Kidney (tissue), 14 donors: Measurements from ENCODE around the gene CAMTA1. TPM values are rescaled to one million over a fixed set of nuclear protein-coding genes. Genes with fewer than 3 reads are reported as not detected.

ENCODE experiments used
- DNase-seq, 5 donors: peaks; one replicate each; pipeline ENCODE4 v3.0.0-alpha.2; 2013 to 2020
- FAIRE-seq: peaks from 2 replicates; lab custom pipeline; 2012; peaks lifted over from hg19 to GRCh38; lab: Jason Lieb, UNC
- H3K27ac ChIP-seq, 2 donors: one replicate each; pipeline ENCODE4 v1.7.0; 2013; ENCODE audit warnings: low read depth in 2 of 2, low read length in 2 of 2, inconsistent platforms in 1 of 2
- H3K27me3 ChIP-seq: one replicate; pipeline ENCODE4 v1.7.1; 2013; ENCODE audit warnings: low read length, inconsistent platforms; ENCODE audit not compliant: control insufficient read depth, insufficient read depth
- H3K36me3 ChIP-seq, 3 donors: one replicate each; pipeline versions ENCODE4 v1.7.0 to v1.7.1; 2013; ENCODE audit warnings: low read length in 3 of 3, control low read depth in 1 of 3, inconsistent platforms in 1 of 3; ENCODE audit not compliant: insufficient read depth in 3 of 3, control insufficient read depth in 2 of 3
- H3K4me1 ChIP-seq, 3 donors: one replicate each; pipeline versions ENCODE4 v1.7.0 to v1.7.1; 2013; ENCODE audit warnings: low read length in 3 of 3, inconsistent platforms in 1 of 3, low read depth in 1 of 3; ENCODE audit not compliant: control insufficient read depth in 2 of 3, insufficient read depth in 2 of 3
- H3K4me3 ChIP-seq, 3 donors: one replicate each; pipeline versions ENCODE4 v1.7.0 to v1.8.1; 2013; ENCODE audit warnings: low read length in 3 of 3, control low read depth in 1 of 3, inconsistent platforms in 1 of 3
- H3K9ac ChIP-seq, 3 donors: one replicate each; pipeline versions ENCODE4 v1.7.0 to v1.7.1; 2013; ENCODE audit warnings: low read length in 3 of 3, control low read depth in 1 of 3, inconsistent platforms in 1 of 3
- H3K9me3 ChIP-seq, 3 donors: one replicate each; pipeline versions ENCODE4 v1.7.0 to v1.7.1; 2013; ENCODE audit warnings: low read length in 3 of 3, control low read depth in 1 of 3, inconsistent platforms in 1 of 3; ENCODE audit not compliant: control insufficient read depth in 2 of 3, insufficient read depth in 1 of 3
- intact Hi-C: fragments of 100-400 bp; cut with DNase I; formaldehyde crosslinking; loops from one replicate; pipeline ENCODE4 v1.11.1; 2022
- polyA plus RNA-seq: library from polyadenylated mRNA; stranded (reverse); fragments of 350-450 nt; fragmentation: Illumina TruSeq; extraction: RNeasy Lipid Tissue Mini Kit (QIAGEN cat#74804); gene quantifications from one replicate; pipeline ENCODE4 v1.2.3, GENCODE V29; 2014; ENCODE audit warnings: low read depth, low replicate concordance; ENCODE audit not compliant: insufficient read depth
- total RNA-seq: library from RNA; stranded (reverse); fragmentation: NEBNext Ultra II Directional; extraction: Animal tissue kit (Norgen Biotek cat#: 25700); gene quantifications from one replicate; pipeline ENCODE4 v1.2.1, GENCODE V29; 2021
- TF ChIP-seq, protein P1 (sequence below): IDR thresholded peaks from 3 replicates; pipeline ENCODE4 v1.5.1; 2012; ENCODE audit warnings: mild to moderate bottlenecking, moderate library complexity, borderline replicate concordance; ENCODE audit not compliant: insufficient read depth; ENCODE audit errors: extremely low read depth
- donor health status: control.
- donor health status: control.
- donor health status: control.
- donor health status: control.
- donor health status: control.
- donor health status: DM: yes; HTN: yes; CAD: no.
- donor health status: Normal renal cell carcinoma (clear cell type).

The CAMTA1 gene
- total and polyA plus RNA-seq, 2 donors from 2014 or later, result 79.0 to 170 TPM

DNA sequence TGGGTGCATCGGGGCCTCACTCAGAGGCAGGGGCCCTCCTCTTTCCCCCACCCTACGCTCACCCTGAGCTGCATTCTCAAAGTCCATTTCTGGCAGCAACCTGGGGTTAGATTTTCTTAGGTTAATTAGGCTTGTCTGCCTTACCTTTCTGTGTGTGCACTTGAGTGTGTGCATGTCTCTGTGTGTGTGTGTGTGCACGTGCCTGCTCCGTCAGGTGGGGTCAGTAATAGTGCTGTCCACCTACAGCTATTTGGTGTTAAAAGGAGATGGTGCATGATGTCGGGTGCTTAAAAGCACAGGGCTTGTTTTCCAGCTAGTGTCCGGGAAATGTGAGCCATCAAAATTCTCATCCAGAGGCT is 257.9 kb downstream of the CAMTA1 start:
- Histone ChIP-seq H3K27me3 (no peaks in the 10 kb centered on the region), H3K9ac (no peak overlapping the region), H3K27ac (no peak overlapping the region), H3K36me3 (no peaks in the 10 kb centered on the region), H3K4me3 (no peak overlapping the region), H3K4me1 (no peaks in the 10 kb centered on the region), H3K9me3 (no peaks in the 10 kb centered on the region)
- FAIRE-seq (no peak), DNase-seq (no peak)
- TF ChIP-seq, protein P1, sequence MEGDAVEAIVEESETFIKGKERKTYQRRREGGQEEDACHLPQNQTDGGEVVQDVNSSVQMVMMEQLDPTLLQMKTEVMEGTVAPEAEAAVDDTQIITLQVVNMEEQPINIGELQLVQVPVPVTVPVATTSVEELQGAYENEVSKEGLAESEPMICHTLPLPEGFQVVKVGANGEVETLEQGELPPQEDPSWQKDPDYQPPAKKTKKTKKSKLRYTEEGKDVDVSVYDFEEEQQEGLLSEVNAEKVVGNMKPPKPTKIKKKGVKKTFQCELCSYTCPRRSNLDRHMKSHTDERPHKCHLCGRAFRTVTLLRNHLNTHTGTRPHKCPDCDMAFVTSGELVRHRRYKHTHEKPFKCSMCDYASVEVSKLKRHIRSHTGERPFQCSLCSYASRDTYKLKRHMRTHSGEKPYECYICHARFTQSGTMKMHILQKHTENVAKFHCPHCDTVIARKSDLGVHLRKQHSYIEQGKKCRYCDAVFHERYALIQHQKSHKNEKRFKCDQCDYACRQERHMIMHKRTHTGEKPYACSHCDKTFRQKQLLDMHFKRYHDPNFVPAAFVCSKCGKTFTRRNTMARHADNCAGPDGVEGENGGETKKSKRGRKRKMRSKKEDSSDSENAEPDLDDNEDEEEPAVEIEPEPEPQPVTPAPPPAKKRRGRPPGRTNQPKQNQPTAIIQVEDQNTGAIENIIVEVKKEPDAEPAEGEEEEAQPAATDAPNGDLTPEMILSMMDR, result no peak
- intact Hi-C loops, result no loop called here

DNA sequence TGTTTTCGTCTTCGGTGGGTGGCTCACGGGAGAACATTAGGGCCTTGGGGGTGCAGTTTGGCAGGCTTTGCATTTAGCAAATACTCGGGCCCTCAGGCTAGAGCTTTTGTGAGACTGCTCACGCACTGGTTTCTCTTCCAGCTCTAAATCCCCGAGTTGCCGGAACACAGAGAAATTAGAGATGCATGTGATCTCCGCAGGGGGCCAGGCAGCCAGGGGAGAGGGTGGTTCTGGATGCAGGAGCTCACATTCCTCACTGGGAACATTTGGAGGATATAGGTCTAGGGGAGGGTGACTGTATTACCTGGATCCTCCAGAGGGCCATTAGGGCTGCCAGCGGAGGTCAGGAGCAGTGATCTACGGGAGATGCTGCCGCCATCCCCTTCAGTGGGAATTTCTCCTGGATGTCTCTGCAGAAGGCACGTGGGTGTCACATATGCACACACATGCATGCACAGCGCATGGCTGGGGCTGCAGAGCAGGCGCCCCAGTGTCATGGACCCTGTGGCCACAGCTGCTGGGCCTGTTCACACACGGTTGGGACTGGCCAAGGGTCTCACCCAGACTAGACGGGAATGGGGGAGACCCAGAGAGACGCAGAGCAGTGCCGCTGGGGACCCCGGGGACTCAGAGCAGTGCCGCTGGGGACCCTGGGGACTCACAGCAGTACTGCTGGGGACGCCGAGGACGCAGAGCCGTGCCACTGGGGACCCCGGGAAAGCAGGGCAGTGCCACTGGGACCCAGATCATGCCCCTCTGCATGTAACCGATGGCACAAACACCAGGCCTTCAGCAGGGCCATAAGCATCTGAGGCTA is 258.7 kb downstream of the CAMTA1 start:
- H3K4me3 ChIP-seq, result no peak overlapping the region
- FAIRE-seq, result no peak
- H3K27ac ChIP-seq, result no peak overlapping the region

DNA sequence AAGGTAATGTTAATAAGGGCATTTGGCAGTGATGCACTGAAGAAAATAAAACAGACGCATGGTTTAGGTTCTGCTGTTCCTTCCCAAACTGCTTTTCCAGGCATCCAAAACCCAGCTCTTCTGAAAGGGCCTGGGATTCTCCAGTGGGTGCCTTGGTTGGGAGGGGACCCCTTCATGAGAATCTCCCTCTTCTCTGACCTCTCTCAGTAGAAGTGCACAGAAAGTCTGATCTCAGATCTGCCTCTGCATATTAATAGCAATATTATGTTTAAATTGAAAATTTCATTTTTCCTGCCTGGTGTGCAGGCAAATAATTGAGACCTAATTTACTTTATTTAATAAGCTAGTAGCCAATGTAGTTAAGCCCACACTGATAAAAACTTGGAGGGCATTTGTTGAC is 260.6 kb downstream of the CAMTA1 start:
- Histone ChIP-seq H3K9ac (no peak overlapping the region), H3K27ac (no peak overlapping the region), H3K36me3 (no peaks in the 10 kb centered on the region), H3K27me3 (no peaks in the 10 kb centered on the region), H3K4me1 (no peaks in the 10 kb centered on the region), H3K9me3 (no peaks in the 10 kb centered on the region), H3K4me3 (no peak overlapping the region)
- TF ChIP-seq, protein P1, result no peak
- intact Hi-C loops, result no loop called here
- no peak for FAIRE-seq
- no peak for DNase-seq

More for the DNA sequence above, 258.7 kb downstream of the CAMTA1 start:
- intact Hi-C loops, result no loop called here
- no peaks in the 10 kb centered on the region for H3K9me3 ChIP-seq
- no peak overlapping the region for H3K9ac ChIP-seq
- no peaks in the 10 kb centered on the region for H3K36me3 ChIP-seq
- DNase-seq, result no peak
- no peaks in the 10 kb centered on the region for H3K4me1 ChIP-seq
- no peaks in the 10 kb centered on the region for H3K27me3 ChIP-seq
- TF ChIP-seq, protein P1, result no peak

DNA sequence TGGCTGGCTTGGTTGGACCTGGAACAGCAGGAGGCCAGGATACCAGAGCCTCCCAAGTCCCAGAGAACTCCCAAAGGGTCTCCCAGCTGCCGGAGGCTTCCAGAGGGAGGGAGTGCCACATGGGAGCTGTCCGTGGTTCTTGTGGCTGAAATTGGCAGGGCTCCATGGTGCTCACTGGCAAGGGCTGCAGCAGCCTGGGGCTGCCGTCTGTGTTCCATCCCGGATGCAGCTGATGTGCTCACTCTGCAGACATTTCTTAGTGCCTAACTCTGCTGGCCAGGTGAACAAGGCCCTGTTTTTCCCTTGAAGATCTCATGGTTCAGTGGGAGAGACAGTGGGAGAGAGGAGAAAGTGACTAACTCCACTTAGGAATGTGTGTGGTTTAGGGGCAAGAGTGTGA is 261.1 kb downstream of the CAMTA1 start:
- Histone ChIP-seq H3K4me3 (no peak overlapping the region), H3K27ac (no peak overlapping the region), H3K36me3 (no peaks in the 10 kb centered on the region), H3K9ac (no peak overlapping the region), H3K4me1 (no peaks in the 10 kb centered on the region), H3K9me3 (no peaks in the 10 kb centered on the region), H3K27me3 (no peaks in the 10 kb centered on the region)
- no peak for FAIRE-seq
- TF ChIP-seq, protein P1, result no peak
- intact Hi-C loops, result no loop called here
- DNase-seq, result peak in 4 of 5 donors; percentile 67 to 89 (median 82)
